GM18505 (cell line): Measurements from ENCODE around the gene PSPH.
"Not testable (repeated sequence)": the region's sequence is repeated elsewhere in the genome, so short reads cannot be mapped to it uniquely, and the experiment has no call there.

Experiments used
- ATAC-seq: cut with Tn5 transposase; IDR thresholded peaks from one replicate; pipeline ENCODE4 v1.9.1; 2021; ENCODE audit not compliant: unreplicated experiment
- POLR2A ChIP-seq: IDR thresholded peaks from 4 replicates; pipeline ENCODE4 v1.6.1; 2011; ENCODE audit warnings: borderline replicate concordance; ENCODE audit not compliant: insufficient read depth, insufficient read length; ENCODE audit errors: extremely low read depth

Gene PSPH

GRCh38 chr7:56079450-56080185 is 28.4 kb upstream of the PSPH start:
- ATAC-seq: no peak

GRCh38 chr7:56078196-56078595 is 27.0 kb upstream of the PSPH start:
- TF ChIP-seq POLR2A: no peak
- ATAC-seq: no peak

More at GRCh38 chr7:56079450-56080185, 28.4 kb upstream of the PSPH start:
- TF ChIP-seq POLR2A: no peak

GRCh38 chr7:56077681-56078080 is 26.4 kb upstream of the PSPH start:
- no peak for ATAC-seq
- TF ChIP-seq POLR2A: no peak

GRCh38 chr7:56074371-56074791 is 23.1 kb upstream of the PSPH start:
- TF ChIP-seq POLR2A: no peak
- ATAC-seq: peak; percentile 81

GRCh38 chr7:56066376-56066775 is 15.1 kb upstream of the PSPH start:
- ATAC-seq: not testable (repeated sequence)

GRCh38 chr7:56063882-56064625 is 12.8 kb upstream of the PSPH start, which contains the start of gene SUMF2:
SUMF2 (plus strand) TSS chr7:56064286; CDS start chr7:56064312, 26 bp downstream.
- ATAC-seq: peak; percentile 87
- peak; percentile 96 for TF ChIP-seq POLR2A

- no peak for ATAC-seq
These were observed 12.2 kb upstream of the PSPH start for GRCh38 chr7:56063500-56063881.

GRCh38 chr7:56062382-56062781 is 11.1 kb upstream of the PSPH start:
- no peak for ATAC-seq

More at GRCh38 chr7:56063500-56063881, 12.2 kb upstream of the PSPH start:
- TF ChIP-seq POLR2A: no peak

GRCh38 chr7:56053993-56054392 is 2.7 kb upstream of the PSPH start:
- no peak for TF ChIP-seq POLR2A
- no peak for ATAC-seq

More at GRCh38 chr7:56062382-56062781, 11.1 kb upstream of the PSPH start:
- TF ChIP-seq POLR2A: no peak

- TF ChIP-seq POLR2A: no peak
- ATAC-seq: no peak
These were observed 2.1 kb upstream of the PSPH start for GRCh38 chr7:56053379-56053778.

- TF ChIP-seq POLR2A: no peak
- ATAC-seq: no peak
These were observed 248 bp downstream of the PSPH start for GRCh38 chr7:56051053-56051338.

- ATAC-seq: not testable (repeated sequence)
These were observed 2.5 kb downstream of the PSPH start for GRCh38 chr7:56048763-56049162.

GRCh38 chr7:56048245-56048644 is 3.0 kb downstream of the PSPH start:
- no peak for TF ChIP-seq POLR2A

GRCh38 chr7:56047446-56048116 is 3.7 kb downstream of the PSPH start:
- not testable (repeated sequence) for ATAC-seq

More at GRCh38 chr7:56048245-56048644, 3.0 kb downstream of the PSPH start:
- ATAC-seq: no peak
